ENCODE results near the gene KLF15.

- no peak for TF ChIP-seq CTCF (IDR thresholded peaks at IDR 0.05; ENCODE audit: poor library complexity, severe bottlenecking)
- TF ChIP-seq RAD21 (conservative IDR thresholded peaks at IDR 0.05) = no peak
- no peak for TF ChIP-seq EZH2 (IDR thresholded peaks at IDR 0.05; ENCODE audit: borderline replicate concordance, insufficient read depth, low read length, poor library complexity, severe bottlenecking)
- no peak for TF ChIP-seq TAF1 (IDR thresholded peaks at IDR 0.05; ENCODE audit: low read depth)
- no peak for TF ChIP-seq POLR2AphosphoS5 (IDR thresholded peaks at IDR 0.05)
- no peak for TF ChIP-seq SMC3 (conservative IDR thresholded peaks at IDR 0.05; ENCODE audit: poor library complexity)
- no peak for TF ChIP-seq REST (IDR thresholded peaks at IDR 0.05; ENCODE audit: borderline replicate concordance)
- no peak for TF ChIP-seq EP300 (conservative IDR thresholded peaks at IDR 0.05; ENCODE audit: poor library complexity, severe bottlenecking)
Observed at GRCh38 chr3:126294211-126294808, 62.9 kb downstream of the KLF15 start.

All from neural cell (in vitro differentiated cells).